HCT116 (cell line): Measurements from ENCODE around the gene TSHZ1. TPM values are rescaled to one million over a fixed set of nuclear protein-coding genes. Genes with fewer than 3 reads are reported as not detected.

Source experiments
- ATAC-seq: fragments of 200-7000 bp; cut with Tn5 transposase; 2 replicates; pipeline ENCODE4 v1.9.1; 2020; ENCODE audit warnings: mild to moderate bottlenecking, moderate library complexity
- BruUV-seq: library from RNA; stranded (reverse); fragments of 400-500 nt; replicated peaks from 2 replicates; lab custom pipeline; 2021; lab: Mats Ljungman, UMichigan
- CTCF ChIA-PET: fragments of 300-600 bp; sonication (Branson Sonifier 250); formaldehyde crosslinking; loops from one replicate; lab custom pipeline; 2021; ENCODE audit warnings: antibody characterized with exemption; lab: Charles Lee
- POLR2A ChIA-PET: fragments of 300-600, 350-600 bp; sonication (Branson Sonifier 250); formaldehyde crosslinking; loops from one replicate; lab custom pipeline; 2021; ENCODE audit warnings: antibody characterized with exemption; lab: Charles Lee
- RAD21 ChIA-PET, 2 experiments: fragments of 300-600 bp; sonication (Branson Sonifier 250); formaldehyde crosslinking; loops; one replicate each; lab custom pipeline; 2023; ENCODE audit warnings: low total read pairs in 2 of 2; ENCODE audit not compliant: uncharacterized antibody in 2 of 2, unreplicated experiment in 2 of 2, low non-redundant PET in 1 of 2; lab: Charles Lee
- DNase-seq: peaks from one replicate; pipeline ENCODE4 v3.0.0-alpha.2; 2010; ENCODE audit warnings: low read depth, low spot score
- H2AFZ ChIP-seq: fragments of 200-600 bp; shearing (Covaris generic), sonication (generic); 2 replicates; pipeline ENCODE4 v1.6.1; 2017; ENCODE audit warnings: low read depth, mixed run types, mixed read lengths, antibody characterized with exemption, low read length; ENCODE audit not compliant: poor library complexity, severe bottlenecking
- H3K27ac ChIP-seq: 2 replicates; pipeline ENCODE4 v1.5.1; 2012; ENCODE audit warnings: low read depth, low read length
- H3K27me3 ChIP-seq: fragments of 200-600 bp; sonication (generic); 2 replicates; pipeline ENCODE4 v1.6.1; 2016; ENCODE audit warnings: mixed run types, low read length, mixed read lengths; ENCODE audit not compliant: insufficient read depth
- H3K36me3 ChIP-seq, 2 experiments: fragments of 200-500 bp in 1 of 2; fragments of 200-600 bp in 1 of 2; sonication (Bioruptor generic) in 1 of 2; sonication (generic) in 1 of 2; 2 replicates each; pipeline versions ENCODE4 v1.5.1 to v1.6.1; 2014 to 2016; ENCODE audit warnings: low read length in 2 of 2, inconsistent platforms in 1 of 2, mixed read lengths in 1 of 2, mixed run types in 1 of 2; ENCODE audit not compliant: insufficient read depth in 2 of 2, control insufficient read depth in 1 of 2
- H3K4me1 ChIP-seq, 2 experiments: fragments of 200-600 bp in 1 of 2; sonication (generic) in 1 of 2; 2 replicates each; pipeline versions ENCODE4 v1.5.1 to v1.6.1; 2012 to 2017; ENCODE audit warnings: low read length in 2 of 2, inconsistent platforms in 1 of 2, mild to moderate bottlenecking in 1 of 2, mixed read lengths in 1 of 2, mixed run types in 1 of 2, moderate library complexity in 1 of 2; ENCODE audit not compliant: insufficient read depth in 2 of 2, control insufficient read depth in 1 of 2
- H3K4me2 ChIP-seq: fragments of 200-600 bp; sonication (generic); 2 replicates; pipeline ENCODE4 v1.6.1; 2017; ENCODE audit warnings: mixed run types, low read length, mixed read lengths
- H3K4me3 ChIP-seq, 2 experiments: fragments of 200-600 bp in 1 of 2; sonication (generic) in 1 of 2; replicated peaks in 1 of 2; 2 replicates each; pipeline ENCODE4 v1.5.1; 2011 to 2016; ENCODE audit warnings: low read length in 2 of 2, control low read depth in 1 of 2, low read depth in 1 of 2, mild to moderate bottlenecking in 1 of 2, mixed read lengths in 1 of 2, mixed run types in 1 of 2
- H3K79me2 ChIP-seq: fragments of 200-600 bp; sonication (generic); 2 replicates; pipeline ENCODE4 v1.6.1; 2017; ENCODE audit warnings: mild to moderate bottlenecking, mixed run types, low read length, moderate library complexity, mixed read lengths; ENCODE audit not compliant: insufficient read depth
- H3K9ac ChIP-seq: fragments of 200-600 bp; sonication (generic); 2 replicates; pipeline ENCODE4 v1.6.1; 2016; ENCODE audit warnings: low read length, mixed read lengths
- H3K9me2 ChIP-seq: fragments of 200-600 bp; sonication (generic), shearing (Covaris generic); 2 replicates; pipeline ENCODE4 v1.6.1; 2017; ENCODE audit warnings: mixed run types, mild to moderate bottlenecking, moderate library complexity; ENCODE audit not compliant: insufficient read depth
- H3K9me3 ChIP-seq, 2 experiments: fragments of 200-500 bp in 1 of 2; fragments of 200-600 bp in 1 of 2; sonication (Bioruptor generic) in 1 of 2; sonication (generic) in 1 of 2; 2 replicates each; pipeline ENCODE4 v1.6.1; 2014 to 2017; ENCODE audit warnings: low read length in 2 of 2, mixed read lengths in 2 of 2, inconsistent platforms in 1 of 2, low read depth in 1 of 2, mild to moderate bottlenecking in 1 of 2, mixed run types in 1 of 2, moderate library complexity in 1 of 2; ENCODE audit not compliant: control insufficient read depth in 1 of 2, insufficient read depth in 1 of 2
- H4K20me1 ChIP-seq: fragments of 200-600 bp; sonication (generic), shearing (Covaris generic); 2 replicates; pipeline ENCODE4 v1.6.1; 2017; ENCODE audit warnings: mixed run types, mild to moderate bottlenecking, moderate library complexity; ENCODE audit not compliant: insufficient read depth
- CBX3 ChIP-seq: IDR thresholded peaks from 2 replicates; pipeline ENCODE4 v1.6.1; 2012; ENCODE audit warnings: low read depth
- CEBPB ChIP-seq: IDR thresholded peaks from 2 replicates; pipeline ENCODE4 v1.6.1; 2012; ENCODE audit warnings: low read depth
- CTCF ChIP-seq, 3 experiments: fragments of 200-600 bp in 1 of 3; sonication (generic) in 1 of 3; IDR thresholded peaks in 2 of 3; conservative IDR thresholded peaks in 1 of 3; 2 replicates each; pipeline ENCODE4 v1.5.1; 2012 to 2017; ENCODE audit warnings: low read depth in 2 of 3, low read length in 2 of 3, antibody characterized with exemption in 1 of 3, borderline replicate concordance in 1 of 3, control low read depth in 1 of 3, mild to moderate bottlenecking in 1 of 3, mixed read lengths in 1 of 3, mixed run types in 1 of 3, moderate library complexity in 1 of 3; ENCODE audit not compliant: insufficient read depth in 1 of 3
- EGR1 ChIP-seq: IDR thresholded peaks from 2 replicates; pipeline ENCODE4 v1.6.1; 2012; ENCODE audit warnings: low read depth
- ELF1 ChIP-seq: IDR thresholded peaks from 2 replicates; pipeline ENCODE4 v1.6.1; 2012; ENCODE audit warnings: low read depth, borderline replicate concordance
- EZH2 ChIP-seq: fragments of 200-600 bp; sonication (generic); IDR thresholded peaks from 2 replicates; pipeline ENCODE4 v1.6.1; 2017; ENCODE audit warnings: antibody characterized with exemption, mixed run types
- FOSL1 ChIP-seq: IDR thresholded peaks from 2 replicates; pipeline ENCODE4 v1.6.1; 2012; ENCODE audit warnings: low read depth
- MAX ChIP-seq: IDR thresholded peaks from 2 replicates; pipeline ENCODE4 v1.6.1; 2012
- POLR2A ChIP-seq: IDR thresholded peaks from 2 replicates; pipeline ENCODE4 v1.7.0; 2011; ENCODE audit warnings: borderline replicate concordance; ENCODE audit not compliant: insufficient read depth, insufficient read length; ENCODE audit errors: extremely low read depth
- POLR2AphosphoS5 ChIP-seq: IDR thresholded peaks from 2 replicates; pipeline ENCODE4 v1.6.1; 2011; ENCODE audit warnings: mild to moderate bottlenecking, low read depth, low read length, moderate library complexity
- SIN3A ChIP-seq: IDR thresholded peaks from 2 replicates; pipeline ENCODE4 v1.6.1; 2012; ENCODE audit warnings: low read depth
- TCF7L2 ChIP-seq: IDR thresholded peaks from 2 replicates; pipeline ENCODE4 v1.7.0; 2011; ENCODE audit warnings: borderline replicate concordance, inconsistent platforms; ENCODE audit not compliant: insufficient read depth, insufficient read length; ENCODE audit errors: extremely low read depth
- YY1 ChIP-seq: IDR thresholded peaks from 2 replicates; pipeline ENCODE4 v1.6.1; 2011; ENCODE audit warnings: low read length, low read depth, moderate library complexity, mild to moderate bottlenecking; ENCODE audit not compliant: insufficient replicate concordance; ENCODE audit errors: extremely low read depth
- ZFX ChIP-seq: fragments of 450-650 bp; IDR thresholded peaks from 2 replicates; pipeline ENCODE4 v1.6.1; 2017
- ZNF274 ChIP-seq: fragments of 200-500 bp; sonication (Bioruptor generic); IDR thresholded peaks from 2 replicates; pipeline ENCODE4 v1.6.1; 2014; ENCODE audit warnings: mild to moderate bottlenecking, low read depth, low read length, inconsistent platforms
- intact Hi-C: fragments of 100-400 bp; cut with micrococcal nuclease; formaldehyde crosslinking; loops from 2 replicates; pipeline ENCODE4 v1.10.0; 2022
- total RNA-seq: library from RNA; stranded (reverse); gene quantifications from one replicate; pipeline ENCODE4 v1.2.1, GENCODE V29; 2021; ENCODE audit not compliant: unreplicated experiment

The TSHZ1 gene
- total RNA-seq, 1 experiment from 2014 or later: 5.7 TPM

- no peak overlapping the region for H3K9ac ChIP-seq
- POLR2A ChIA-PET: no interaction called here
- RAD21 ChIA-PET: no interaction called here
- BruUV-seq: no TSS peak
- TF ChIP-seq CTCF (IDR thresholded peaks at IDR 0.05 in 2 of 3, conservative IDR thresholded peaks at IDR 0.05 in 1 of 3; ENCODE audit: borderline replicate concordance in 1 of 3, insufficient read depth in 1 of 3, low read depth in 2 of 3, low read length in 2 of 3): no peak
- TF ChIP-seq POLR2AphosphoS5: no peak
- no peak for TF ChIP-seq YY1
- TF ChIP-seq EGR1: no peak
- no peak for TF ChIP-seq MAX
- no peak for TF ChIP-seq POLR2A
- no peaks in the 10 kb centered on the region for H3K9me2 ChIP-seq
- intact Hi-C loops: no loop called here
- no peak overlapping the region for H3K27ac ChIP-seq
- ATAC-seq: no peak
- no peak for DNase-seq
- no peak overlapping the region for H3K4me2 ChIP-seq
- CTCF ChIA-PET: no interaction called here
- no peaks in the 10 kb centered on the region for H3K27me3 ChIP-seq
- no peaks in the 10 kb centered on the region for H3K79me2 ChIP-seq
- no peaks in the 10 kb centered on the region for H4K20me1 ChIP-seq
- H3K4me1 ChIP-seq: no peaks in the 10 kb centered on the region
- H2AFZ ChIP-seq: no peak overlapping the region
- H3K9me3 ChIP-seq: no peaks in the 10 kb centered on the region
- no peak overlapping the region for H3K4me3 ChIP-seq
- H3K36me3 ChIP-seq: no peaks in the 10 kb centered on the region
Observed at GRCh38 chr18:75250471-75250821, 39.8 kb downstream of the TSHZ1 start.

- intact Hi-C loops: no loop called here
- no peak overlapping the region for H3K4me3 ChIP-seq
- no peaks in the 10 kb centered on the region for H4K20me1 ChIP-seq
- ChIA-PET POLR2A (no interaction called here), RAD21 (no interaction called here), CTCF (no interaction called here)
- H3K36me3 ChIP-seq: no peaks in the 10 kb centered on the region
- no peak overlapping the region for H2AFZ ChIP-seq
- no peak overlapping the region for H3K4me2 ChIP-seq
- TF ChIP-seq CEBPB (no peak), SIN3A (no peak), MAX (no peak), EGR1 (no peak), YY1 (no peak), ZFX (no peak), ELF1 (no peak), FOSL1 (no peak), POLR2AphosphoS5 (no peak), ZNF274 (no peak), TCF7L2 (no peak), EZH2 (no peak), POLR2A (no peak), CBX3 (no peak), CTCF (IDR thresholded peaks at IDR 0.05 in 2 of 3, conservative IDR thresholded peaks at IDR 0.05 in 1 of 3; ENCODE audit: borderline replicate concordance in 1 of 3, insufficient read depth in 1 of 3, low read depth in 2 of 3, low read length in 2 of 3) (no peak)
- no peaks in the 10 kb centered on the region for H3K27me3 ChIP-seq
- no peaks in the 10 kb centered on the region for H3K79me2 ChIP-seq
- H3K9me3 ChIP-seq: no peaks in the 10 kb centered on the region
- no peak overlapping the region for H3K9ac ChIP-seq
- no peaks in the 10 kb centered on the region for H3K4me1 ChIP-seq
- H3K9me2 ChIP-seq: no peaks in the 10 kb centered on the region
- no TSS peak for BruUV-seq
- DNase-seq (no peak), ATAC-seq (no peak)
- no peak overlapping the region for H3K27ac ChIP-seq
Observed at GRCh38 chr18:75251466-75251865, 40.9 kb downstream of the TSHZ1 start.
